Sigmoid colon (tissue), 4 donors: Measurements from ENCODE around the gene FGF14.

Experiments used
- CTCF ChIP-seq, 4 experiments: fragments of 450-650 bp in 3 of 4; fragments of 200-600 bp in 1 of 4; IDR thresholded peaks; one replicate each; pipeline ENCODE4 v1.5.1; 2016 to 2019; ENCODE audit warnings: antibody characterized with exemption in 4 of 4, mild to moderate bottlenecking in 3 of 4, moderate library complexity in 2 of 4
- POLR2A ChIP-seq, 2 donors: fragments of 450-650 bp; IDR thresholded peaks; one replicate each; pipeline ENCODE4 v1.6.1; 2016; ENCODE audit warnings: antibody characterized with exemption in 2 of 2, mild to moderate bottlenecking in 2 of 2, moderate library complexity in 2 of 2
- POLR2AphosphoS5 ChIP-seq, 4 donors: sonication (generic); formaldehyde crosslinking; IDR thresholded peaks; one replicate each; pipeline ENCODE4 v1.6.1; 2017; ENCODE audit warnings: antibody characterized with exemption in 4 of 4

DNA sequence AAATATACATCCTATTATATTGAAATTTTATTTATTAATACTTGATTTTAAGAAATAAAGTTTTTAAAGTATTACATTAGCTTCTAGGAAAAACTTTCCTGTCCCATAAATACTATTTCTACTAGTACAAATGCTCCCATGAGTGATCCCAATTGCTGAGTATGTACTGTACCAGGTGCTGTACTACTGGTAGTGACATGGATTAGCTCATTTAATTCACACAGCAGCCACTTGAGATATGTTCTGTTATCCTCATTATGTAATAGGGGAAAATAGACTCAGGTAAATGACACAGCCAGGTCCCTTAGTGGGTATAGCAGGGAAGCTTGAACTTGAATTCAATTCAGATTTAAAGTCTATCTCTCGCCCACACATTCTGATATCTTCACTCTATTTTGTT lies 363.1 kb downstream of the FGF14 start:
- TF ChIP-seq CTCF (IDR thresholded peaks at IDR 0.05) (no peak), POLR2AphosphoS5 (IDR thresholded peaks at IDR 0.05) (no peak), POLR2A (IDR thresholded peaks at IDR 0.05) (no peak)
